ENCODE data around the gene TXK.
A peak's percentile ranks its signal among the peaks of the same experiment; 100 is the strongest.

TXK gene

DNA sequence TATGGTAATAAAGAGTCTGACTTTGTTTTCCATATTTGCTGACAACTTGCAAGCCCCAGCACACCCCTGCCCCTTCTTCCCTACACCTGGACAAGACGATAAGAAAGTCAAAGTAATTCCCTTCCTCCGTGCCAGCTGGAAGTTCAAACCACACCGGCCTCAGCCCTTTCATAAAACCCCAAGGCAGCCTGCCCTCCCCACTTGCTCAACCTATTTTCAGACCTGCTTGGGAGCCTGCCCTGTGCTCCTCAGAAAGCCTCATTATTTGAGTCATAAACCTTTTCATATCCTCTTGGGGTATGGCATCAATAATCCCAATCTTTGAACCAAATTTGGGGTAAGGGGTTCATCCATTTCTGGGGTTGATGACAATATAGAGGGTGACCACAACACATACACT lies 88.0 kb downstream of the TXK start:
- DNase-seq, result no peak

DNA sequence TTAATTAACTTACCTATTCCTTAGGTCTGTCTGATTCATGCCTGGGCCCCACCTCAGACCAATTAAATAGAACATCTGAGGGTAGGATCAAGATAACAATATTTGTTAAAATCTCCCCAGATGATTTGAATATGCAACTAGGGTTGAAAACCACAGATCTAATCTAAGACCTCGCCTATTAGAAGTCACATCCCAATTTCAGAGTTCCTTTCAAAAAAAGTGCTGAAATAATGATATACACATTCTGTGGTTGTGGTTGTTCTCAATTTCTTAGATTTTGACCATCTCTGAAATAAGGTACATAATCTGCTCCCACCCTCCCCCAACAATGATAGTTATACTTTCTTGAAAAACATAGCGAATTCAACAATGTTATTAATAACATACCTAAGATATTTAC lies 89.8 kb downstream of the TXK start:
- no peak for DNase-seq

GRCh38 chr4:48043504-48043903 lies 90.5 kb downstream of the TXK start:
- DNase-seq, result no peak

DNA sequence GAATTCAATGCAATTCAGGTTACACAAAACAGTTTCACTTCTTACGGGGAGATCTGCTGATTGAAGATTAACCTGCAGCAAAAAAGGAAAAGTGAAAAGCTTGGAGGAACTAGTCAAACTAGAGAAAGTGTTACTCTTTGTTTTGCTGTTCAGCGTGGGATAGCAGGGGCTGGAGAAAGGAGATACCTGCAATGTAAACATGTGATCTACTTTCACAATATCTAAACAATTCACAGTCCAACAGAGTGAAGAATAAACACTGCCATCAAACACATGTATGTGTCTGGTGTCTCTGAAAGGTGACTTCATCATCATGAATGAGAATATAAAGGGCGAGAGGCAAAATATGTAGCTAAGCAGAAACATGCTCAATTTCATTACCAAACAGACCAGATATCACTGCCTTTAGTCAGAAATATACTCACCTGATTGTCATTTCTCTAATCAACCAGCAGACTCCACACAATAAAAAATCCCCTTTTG lies 91.0 kb downstream of the TXK start:
- no peak for DNase-seq

GRCh38 chr4:48041535-48042137 lies 92.4 kb downstream of the TXK start:
- no peak for DNase-seq

DNA sequence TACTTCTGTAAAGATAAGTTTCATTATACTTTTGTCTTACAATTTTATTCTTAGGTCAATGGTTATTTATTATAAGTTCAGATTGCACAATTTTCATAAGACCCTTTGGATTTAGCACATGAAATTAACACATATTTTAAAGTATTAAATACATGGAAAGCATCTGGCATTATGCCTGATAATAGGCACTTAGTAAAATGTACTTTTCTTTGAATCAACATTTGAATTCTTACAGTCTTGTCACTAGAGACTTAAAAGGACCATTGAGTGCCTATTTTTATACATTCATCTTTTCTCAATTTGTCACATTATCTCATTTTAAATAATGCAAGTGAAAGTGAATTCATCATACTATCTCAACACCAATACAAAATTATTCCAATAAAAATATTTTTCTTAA lies 94.5 kb downstream of the TXK start:
- no peak for DNase-seq

DNA sequence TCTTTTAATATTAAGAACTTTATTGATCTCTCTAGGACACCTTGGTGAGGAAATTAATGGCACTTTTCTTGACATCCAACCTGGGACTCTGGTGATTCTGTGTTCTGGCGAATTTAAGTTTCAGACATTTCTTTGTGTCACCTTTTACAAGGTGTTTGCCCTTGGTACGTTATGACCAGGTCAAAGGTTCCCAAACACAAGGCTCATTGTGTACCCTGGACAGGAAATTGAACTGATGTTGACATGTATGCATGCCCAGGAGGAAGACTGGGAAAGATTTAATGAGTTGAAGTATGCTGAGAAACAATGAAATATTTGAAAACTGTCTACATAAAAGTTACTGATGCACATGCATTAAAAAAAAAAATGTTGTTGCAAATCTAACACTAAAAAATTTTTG lies 95.4 kb downstream of the TXK start:
- no peak for DNase-seq

DNA sequence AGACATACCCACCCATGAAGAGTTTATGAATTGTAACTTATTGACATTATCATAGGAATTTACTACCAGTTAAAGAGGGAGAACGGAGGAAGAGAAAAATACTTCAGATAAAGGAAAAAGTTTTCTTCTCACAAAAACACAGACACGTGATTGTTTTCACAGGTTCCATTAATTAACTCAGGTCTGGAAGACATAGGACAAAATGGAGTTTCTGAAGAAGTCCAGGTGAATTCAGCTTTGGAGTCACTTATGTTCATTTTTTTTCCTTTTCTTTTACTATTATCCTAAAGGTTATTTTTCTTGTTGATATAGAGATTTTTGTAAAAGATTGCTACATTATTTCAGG lies 97.0 kb downstream of the TXK start:
- no peak for DNase-seq

DNA sequence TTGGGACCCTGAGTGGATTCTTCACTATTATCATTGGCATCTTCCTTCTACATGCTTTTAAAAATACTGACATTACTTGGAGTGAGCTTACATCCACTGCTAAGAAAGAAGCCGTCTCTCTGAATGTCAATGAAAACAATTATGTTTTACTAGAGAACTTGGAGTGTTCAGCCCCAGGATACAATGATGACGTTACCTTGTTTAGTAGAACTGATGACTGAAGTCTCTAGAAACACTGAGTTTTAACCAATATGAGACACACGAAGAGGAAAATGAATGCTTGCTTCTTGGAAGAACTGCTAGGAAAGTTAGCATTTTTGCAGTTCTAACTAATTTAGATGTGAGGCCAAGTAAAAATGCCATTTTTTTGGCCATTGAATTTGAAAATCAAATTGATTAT lies 98.1 kb downstream of the TXK start:
- no peak for DNase-seq

DNA sequence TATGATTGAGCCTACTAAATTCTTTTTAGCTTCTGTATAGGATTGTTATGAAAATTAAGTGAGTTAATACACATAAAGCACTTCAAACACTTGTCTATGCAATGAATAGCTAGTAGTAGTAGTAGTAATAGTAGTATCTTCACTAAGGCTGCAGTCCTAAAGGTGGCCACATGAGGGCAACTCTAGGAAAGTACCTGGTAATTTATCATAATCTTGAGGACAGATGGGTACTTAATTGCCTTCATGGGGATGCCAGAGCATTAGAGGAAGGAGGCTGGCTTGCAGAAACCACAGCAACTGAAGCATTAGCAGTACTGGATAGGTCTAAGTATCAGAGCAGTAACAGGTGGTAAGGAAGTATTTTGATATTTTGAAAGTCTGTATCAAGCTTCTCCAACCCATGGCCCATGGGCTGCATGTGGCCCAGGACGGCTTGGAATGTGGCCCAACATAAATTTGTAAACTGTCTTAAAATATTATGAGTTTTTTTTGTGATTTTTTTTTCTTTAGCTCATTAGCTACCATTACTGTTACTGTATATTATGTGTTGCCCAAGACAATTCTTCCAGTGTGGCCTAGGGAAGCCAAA lies 100.1 kb downstream of the TXK start:
- DNase-seq, result peak; percentile 26

GRCh38 chr4:48033412-48033811 lies 100.6 kb downstream of the TXK start:
- DNase-seq, result no peak

DNA sequence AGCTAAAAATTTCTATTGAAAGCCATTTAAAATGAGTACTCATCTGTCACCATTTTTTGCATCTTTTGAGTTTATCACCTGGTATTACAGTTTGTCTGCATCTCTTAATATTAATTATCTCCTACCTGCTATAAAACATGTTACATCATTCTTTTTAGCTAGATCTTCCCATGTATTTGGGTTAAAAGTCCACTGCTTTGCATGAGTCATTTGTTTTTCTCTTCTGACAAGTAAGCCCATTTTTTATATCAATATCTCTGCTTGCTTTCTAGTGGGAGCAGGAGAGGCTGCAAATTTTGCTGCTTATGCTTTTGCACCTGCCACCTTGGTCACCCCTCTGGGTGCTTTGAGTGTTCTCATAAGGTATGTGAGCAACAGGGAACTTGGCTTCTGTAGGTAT lies 101.3 kb downstream of the TXK start:
- no peak for DNase-seq

- no peak for DNase-seq
These were observed 102.1 kb downstream of the TXK start for GRCh38 chr4:48031802-48032525.

DNA sequence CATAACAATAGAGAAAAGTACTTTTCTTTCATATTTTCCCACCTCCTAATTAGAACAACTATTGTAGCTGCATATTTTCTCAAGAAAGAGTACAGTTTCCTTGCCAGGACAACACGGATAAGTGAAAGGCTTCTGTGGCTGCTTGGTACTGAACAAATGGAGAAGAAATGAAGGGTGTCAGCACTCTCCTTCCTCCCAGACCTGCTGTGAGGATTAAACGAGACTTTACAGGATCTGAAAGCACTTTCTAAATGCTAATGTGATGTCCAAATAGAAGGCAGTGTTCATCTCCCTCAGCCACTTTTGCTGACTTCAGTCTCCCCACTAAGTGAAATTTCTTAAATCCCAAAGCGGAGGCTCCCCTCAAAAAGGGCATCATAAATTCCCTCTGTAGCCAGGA lies 103.6 kb downstream of the TXK start:
- no peak for DNase-seq

DNA sequence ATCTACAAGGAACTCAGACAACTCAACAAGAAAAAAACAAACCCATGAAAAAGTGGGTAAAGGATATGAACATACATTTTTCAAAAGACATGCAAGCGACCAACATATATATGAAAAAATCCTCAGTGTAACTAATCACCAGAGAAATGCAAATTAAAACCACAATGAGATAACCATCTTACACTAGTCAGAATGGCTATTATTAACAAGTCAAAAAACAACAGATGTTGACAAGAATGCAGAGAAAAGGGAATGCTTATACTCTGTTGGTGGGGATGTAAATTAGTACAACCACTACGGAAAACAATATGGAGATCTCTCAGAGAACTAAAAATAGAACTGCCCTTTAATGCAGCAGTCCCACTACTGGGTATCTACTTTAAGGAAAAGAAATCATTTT lies 105.4 kb downstream of the TXK start:
- DNase-seq, result no peak

DNA sequence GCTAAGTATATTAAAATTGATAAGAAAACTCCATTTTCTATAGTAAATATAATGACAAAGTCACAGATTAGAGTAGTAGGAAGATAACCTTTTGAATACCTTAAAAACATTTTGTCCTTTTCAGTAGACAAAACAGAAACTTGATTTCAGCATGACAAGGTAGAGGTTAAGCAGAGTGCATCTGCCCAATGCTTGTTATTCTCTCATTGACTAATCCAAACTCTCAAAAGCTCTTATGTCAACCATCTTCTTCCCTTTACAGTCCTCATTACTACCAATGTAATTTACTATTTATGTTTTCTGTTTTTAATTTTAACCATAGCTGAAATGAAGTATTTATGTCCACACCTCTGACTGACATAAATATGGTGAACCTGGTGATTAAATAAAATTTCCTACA lies 106.4 kb downstream of the TXK start:
- DNase-seq, result no peak

DNA sequence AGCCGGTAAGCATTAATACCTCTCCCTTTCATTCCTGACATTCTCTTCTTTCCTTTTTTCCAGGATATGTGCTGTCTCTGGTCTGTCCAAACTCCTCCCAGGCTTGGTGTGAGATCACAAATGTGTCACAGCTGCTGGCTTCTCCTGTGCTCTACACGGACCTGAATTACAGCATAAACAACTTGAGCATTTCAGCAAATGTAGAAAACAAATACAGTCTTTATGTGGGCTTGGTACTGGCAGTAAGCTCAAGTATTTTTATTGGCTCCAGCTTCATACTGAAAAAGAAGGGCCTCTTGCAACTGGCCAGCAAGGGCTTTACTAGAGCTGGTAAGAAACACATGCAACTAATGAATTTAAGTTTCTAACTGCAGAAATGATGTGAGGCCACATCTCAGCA lies 109.0 kb downstream of the TXK start:
- DNase-seq, result no peak

GRCh38 chr4:48024522-48024921 lies 109.5 kb downstream of the TXK start:
- no peak for DNase-seq

GRCh38 chr4:48022192-48022799 lies 111.8 kb downstream of the TXK start:
- DNase-seq, result no peak

DNA sequence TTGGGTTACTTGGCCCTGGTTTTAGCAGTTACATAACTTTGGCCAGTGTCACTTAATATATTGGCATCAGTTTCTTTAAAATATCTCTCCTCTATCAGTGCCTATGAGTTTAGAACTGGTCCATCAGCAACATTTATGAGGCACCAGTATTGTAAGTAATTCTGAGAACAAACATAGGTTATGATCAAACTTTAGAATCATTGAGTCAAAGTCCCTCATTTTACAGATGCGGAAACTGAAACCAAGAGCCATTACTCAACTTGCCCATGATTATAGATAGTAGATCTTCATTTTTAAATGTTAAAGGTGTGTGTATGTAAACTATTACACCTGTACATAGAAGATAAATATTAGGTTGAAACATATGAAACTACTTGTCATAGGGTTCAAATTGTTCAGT lies 113.0 kb downstream of the TXK start:
- DNase-seq, result no peak

DNA sequence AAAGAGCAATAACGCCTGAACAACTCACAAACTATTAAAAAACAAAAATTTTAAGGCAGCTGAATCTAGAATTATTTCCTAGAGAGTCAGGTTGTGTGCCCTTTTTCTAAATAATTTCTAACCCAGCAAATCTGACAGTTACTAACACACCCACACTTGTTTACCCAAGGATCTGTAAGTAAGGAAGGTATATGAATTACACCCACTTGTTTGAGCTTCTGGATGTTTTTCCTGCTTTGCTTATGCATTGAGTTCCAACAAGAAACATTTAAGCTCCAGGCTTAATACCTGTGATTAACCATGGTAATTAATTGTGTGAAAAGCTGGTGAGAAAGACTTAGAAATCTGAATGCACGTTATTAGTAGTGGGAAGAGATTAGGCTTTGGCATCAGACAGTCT lies 115.9 kb downstream of the TXK start:
- no peak for DNase-seq

DNA sequence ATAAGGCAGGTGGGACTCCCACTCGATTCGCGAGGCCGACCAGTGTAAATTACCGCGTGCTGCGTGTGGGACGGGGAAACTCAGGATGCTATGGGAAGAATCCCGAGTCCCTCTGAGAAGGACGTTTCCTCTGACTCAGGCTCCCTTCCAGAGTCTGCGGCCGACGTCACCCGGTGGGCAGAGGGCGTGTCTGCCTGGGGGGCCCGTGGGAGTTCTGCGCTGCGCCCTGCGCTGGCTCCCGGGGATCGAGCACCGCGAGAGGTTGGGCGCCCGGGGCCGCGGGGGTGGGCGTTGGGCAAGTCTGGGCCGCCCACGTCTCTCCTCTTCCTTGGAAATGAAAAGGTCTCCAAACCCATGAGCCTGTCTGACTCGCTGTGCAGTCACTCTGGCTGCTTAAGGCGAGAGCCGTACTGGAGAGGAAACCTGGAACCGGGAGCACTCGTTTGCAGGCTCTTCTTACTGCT lies 116.9 kb downstream of the TXK start:
- DNase-seq, result peak; percentile 72
